Measurements from ENCODE around the gene SLC16A3. TPM values are rescaled to one million over a fixed set of nuclear protein-coding genes. Genes with fewer than 3 reads are reported as not detected.

Gene SLC16A3
- polyA plus RNA-seq, 1 donor (not counting 4 experiments of a cell fraction or from before 2014, with no cell fraction given) = 35.7 TPM

DNA sequence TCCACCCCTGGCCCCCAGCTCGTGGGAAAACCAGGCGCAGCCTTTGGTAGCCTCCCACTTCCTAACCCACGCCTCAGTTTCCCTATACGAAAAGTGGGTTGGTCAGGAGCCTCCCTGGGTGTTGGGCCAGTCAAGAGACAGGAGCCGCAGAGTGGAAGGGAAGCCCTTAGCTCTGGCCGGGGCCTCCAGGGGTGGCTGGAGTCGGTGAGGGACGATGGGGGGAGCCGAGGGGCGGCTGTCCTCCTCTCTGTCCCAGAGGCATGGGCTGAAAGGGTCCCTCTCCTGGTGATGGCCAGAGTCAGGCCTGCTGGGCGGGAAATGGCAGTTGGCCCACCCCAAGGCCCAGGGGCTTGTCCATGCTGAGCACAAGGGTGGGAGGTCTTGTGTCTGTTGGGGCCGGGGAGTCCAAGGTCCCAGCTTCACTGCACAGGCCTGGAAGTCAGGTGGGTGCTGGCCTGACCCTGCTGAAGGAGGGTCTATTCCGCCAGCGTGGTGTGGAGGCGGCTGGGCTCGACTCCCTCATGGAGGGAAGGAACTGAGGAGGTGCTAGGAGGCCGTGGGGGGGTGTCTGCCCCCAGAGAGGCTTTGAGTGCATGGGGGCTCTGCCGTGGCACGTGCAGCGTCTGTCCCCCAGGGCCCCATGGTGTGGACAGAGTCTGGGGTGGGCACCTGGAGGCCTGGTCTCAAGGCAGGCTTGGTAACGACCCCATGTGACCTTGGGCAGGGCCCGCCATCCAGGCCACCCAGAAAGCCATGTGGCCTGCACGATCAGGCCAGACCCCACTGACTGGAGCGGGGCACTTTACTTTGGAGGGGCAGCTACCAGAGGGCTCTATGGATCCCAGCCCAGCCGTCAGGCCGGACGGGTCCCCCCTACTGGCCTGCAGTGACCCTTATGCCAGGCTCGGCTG is 1.1 kb downstream of the SLC16A3 start:
- Histone ChIP-seq H3K4me3 (ENCODE audit: control insufficient read depth in 2 of 3, extremely low read depth in 1 of 3, insufficient read depth in 2 of 3, low read depth in 1 of 3, low read length in 3 of 3) (peak overlapping the region; percentile 60 to 80 (median 73)), H3K9me3 (ENCODE audit: control insufficient read depth, low read depth, low read length) (no peaks in the 10 kb centered on the region), H4K20me1 (ENCODE audit: control insufficient read depth, extremely low read depth, insufficient read depth, low read length) (no peaks in the 10 kb centered on the region), H3K79me2 (ENCODE audit: control insufficient read depth, insufficient read depth, low read length) (no peaks in the 10 kb centered on the region), H3K9me1 (ENCODE audit: control insufficient read depth, extremely low read depth, insufficient read depth, low read length) (no peaks in the 10 kb centered on the region), H2AFZ (ENCODE audit: control insufficient read depth, low read length) (no peak overlapping the region), H3K4me1 (ENCODE audit: control insufficient read depth, extremely low read depth, insufficient read depth, low read length) (peaks cover 19% of the 10 kb centered on the region), H3K27me3 (ENCODE audit: control insufficient read depth, extremely low read depth, insufficient read depth, low read length) (no peaks in the 10 kb centered on the region), H3K9ac (ENCODE audit: control insufficient read depth, extremely low read depth, insufficient read depth, low read length) (peak overlapping the region; percentile 68), H3K27ac (ENCODE audit: control insufficient read depth, insufficient read depth, low read length) (no peak overlapping the region), H3K36me3 (ENCODE audit: control insufficient read depth in 2 of 2, extremely low read depth in 1 of 2, insufficient read depth in 2 of 2, low read length in 2 of 2) (no peaks in the 10 kb centered on the region), H3K4me2 (ENCODE audit: control insufficient read depth, extremely low read depth, insufficient read depth, low read depth, low read length) (peak overlapping the region; percentile 67)
- TF ChIP-seq CTCF (optimal IDR thresholded peaks at IDR 0.05 in 1 of 3, IDR thresholded peaks at IDR 0.05 in 1 of 3, conservative IDR thresholded peaks at IDR 0.05 in 1 of 3; ENCODE audit: extremely low read depth in 1 of 3, insufficient read depth in 2 of 3, low read length in 3 of 3) (no peak), EZH2 (IDR thresholded peaks at IDR 0.05; ENCODE audit: low read length) (no peak)
- DNase-seq (ENCODE audit: low read depth, low spot score) (no peak), FAIRE-seq (no peak)
- dilution Hi-C loops (cut with MboI; ENCODE audit: extremely low pct_ligation_motif_present, low sequenced_read_pairs) = no loop called here

DNA sequence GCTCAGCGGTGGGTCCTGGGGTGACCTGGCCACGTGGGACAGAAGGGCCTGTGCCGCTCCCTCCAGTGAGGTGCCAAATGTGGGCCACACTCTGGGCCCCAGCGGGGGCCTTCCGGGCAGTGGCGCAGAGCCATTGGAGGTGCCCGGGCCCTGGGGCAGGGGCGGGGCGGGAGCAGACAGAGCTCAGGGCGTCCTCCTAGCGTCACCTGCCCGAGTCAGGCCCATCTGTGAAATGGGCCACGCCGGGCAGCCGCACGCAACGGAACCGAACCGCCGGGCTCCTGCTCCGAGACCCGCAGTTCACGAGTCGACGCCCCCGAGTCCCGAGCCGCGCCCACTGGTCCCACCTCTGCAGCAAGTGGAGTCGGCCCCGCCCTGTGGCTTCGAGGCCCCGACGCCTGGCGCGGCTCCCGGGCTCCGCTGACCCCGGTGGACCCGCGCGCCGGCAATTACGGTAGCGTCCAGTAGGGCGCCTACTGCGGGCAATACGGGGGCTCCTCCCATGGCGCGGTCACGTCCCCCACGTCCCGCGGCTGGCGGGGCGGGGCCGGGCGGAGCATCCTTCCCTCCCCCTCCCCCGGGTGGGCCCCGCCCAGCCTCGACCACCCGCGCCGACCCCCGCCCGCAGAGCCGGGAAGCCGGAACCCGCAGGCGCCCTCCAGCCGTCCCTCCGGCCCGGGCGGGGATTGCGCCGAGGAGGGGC is 1.9 kb downstream of the SLC16A3 start:
- TF ChIP-seq CTCF (optimal IDR thresholded peaks at IDR 0.05 in 1 of 3, IDR thresholded peaks at IDR 0.05 in 1 of 3, conservative IDR thresholded peaks at IDR 0.05 in 1 of 3; ENCODE audit: extremely low read depth in 1 of 3, insufficient read depth in 2 of 3, low read length in 3 of 3) (peak in 2 of 3 experiments; percentile 21 to 38), EZH2 (IDR thresholded peaks at IDR 0.05; ENCODE audit: low read length) (no peak)
- Histone ChIP-seq H3K9ac (ENCODE audit: control insufficient read depth, extremely low read depth, insufficient read depth, low read length) (peak overlapping the region; percentile 22), H3K27me3 (ENCODE audit: control insufficient read depth, extremely low read depth, insufficient read depth, low read length) (no peaks in the 10 kb centered on the region), H3K4me3 (ENCODE audit: control insufficient read depth in 2 of 3, extremely low read depth in 1 of 3, insufficient read depth in 2 of 3, low read depth in 1 of 3, low read length in 3 of 3) (peak overlapping the region; percentile 60 to 80 (median 73)), H3K9me1 (ENCODE audit: control insufficient read depth, extremely low read depth, insufficient read depth, low read length) (no peaks in the 10 kb centered on the region), H3K9me3 (ENCODE audit: control insufficient read depth, low read depth, low read length) (no peaks in the 10 kb centered on the region), H3K4me1 (ENCODE audit: control insufficient read depth, extremely low read depth, insufficient read depth, low read length) (peaks cover 21% of the 10 kb centered on the region), H3K4me2 (ENCODE audit: control insufficient read depth, extremely low read depth, insufficient read depth, low read depth, low read length) (peak overlapping the region; percentile 67), H3K79me2 (ENCODE audit: control insufficient read depth, insufficient read depth, low read length) (no peaks in the 10 kb centered on the region), H3K27ac (ENCODE audit: control insufficient read depth, insufficient read depth, low read length) (no peak overlapping the region), H3K36me3 (ENCODE audit: control insufficient read depth in 2 of 2, extremely low read depth in 1 of 2, insufficient read depth in 2 of 2, low read length in 2 of 2) (no peaks in the 10 kb centered on the region), H2AFZ (ENCODE audit: control insufficient read depth, low read length) (no peak overlapping the region), H4K20me1 (ENCODE audit: control insufficient read depth, extremely low read depth, insufficient read depth, low read length) (no peaks in the 10 kb centered on the region)
- FAIRE-seq (no peak), DNase-seq (ENCODE audit: low read depth, low spot score) (no peak)
- dilution Hi-C loops (cut with MboI; ENCODE audit: extremely low pct_ligation_motif_present, low sequenced_read_pairs) = no loop called here

Measured in keratinocyte (primary cell).